ENCODE results near the gene SUPT3H. TPM values are rescaled to one million over a fixed set of nuclear protein-coding genes. Genes with fewer than 3 reads are reported as not detected.

The SUPT3H gene
- total and polyA plus RNA-seq, 5 donors from 2014 or later, result 4.8 to 7.8 (median 5.7) TPM

DNA sequence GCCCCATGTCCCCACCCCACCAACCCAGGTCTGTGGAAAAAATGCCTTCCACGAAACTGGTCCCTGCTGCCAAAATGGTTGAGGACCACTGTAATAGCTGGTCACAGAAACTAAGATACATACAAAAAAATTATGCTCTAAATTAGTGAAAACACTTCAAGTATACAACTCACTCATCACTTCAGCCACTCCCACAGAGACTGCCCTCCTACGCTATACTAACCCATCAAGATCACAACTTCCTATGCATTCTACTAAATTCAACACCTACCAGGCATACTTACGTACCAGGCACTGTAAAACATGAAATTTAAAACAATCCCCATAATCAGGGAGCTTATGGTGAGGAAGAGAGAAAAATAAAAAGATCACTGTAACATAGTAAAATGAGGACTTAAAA lies 26.7 kb downstream of the SUPT3H start:
- no peaks in the 10 kb centered on the region for H3K9me3 ChIP-seq (ENCODE audit: control insufficient read depth in 2 of 2, low read length in 2 of 2)
- Mint-ChIP-seq H3K27ac (no peak overlapping the region), H3K9me3 (peaks cover 0 to 4% (median 0%) of the 10 kb centered on the region in 7 donors), H3K36me3 (peaks cover 12% of the 10 kb centered on the region), H3K4me3 (no peak overlapping the region), H3K27me3 (no peaks in the 10 kb centered on the region), H3K4me1 (peaks cover 0 to 5% (median 1%) of the 10 kb centered on the region in 4 donors)
- H3K4me3 ChIP-seq (ENCODE audit: low read depth, low read length), result no peak overlapping the region
- H3K4me1 ChIP-seq (ENCODE audit: control insufficient read depth, insufficient read depth, low read length, poor library complexity, severe bottlenecking), result no peaks in the 10 kb centered on the region
- no peaks in the 10 kb centered on the region for H3K27me3 ChIP-seq (ENCODE audit: control insufficient read depth, insufficient read depth, low read length)
- DNase-seq (no peak), ATAC-seq (ENCODE audit: low read depth in 2 of 2) (no peak)
- no peak overlapping the region for H3K27ac ChIP-seq (ENCODE audit: insufficient read depth, low read length, poor library complexity, severe bottlenecking)
- H3K36me3 ChIP-seq (ENCODE audit: control insufficient read depth, insufficient read depth, low read length), result no peaks in the 10 kb centered on the region

DNA sequence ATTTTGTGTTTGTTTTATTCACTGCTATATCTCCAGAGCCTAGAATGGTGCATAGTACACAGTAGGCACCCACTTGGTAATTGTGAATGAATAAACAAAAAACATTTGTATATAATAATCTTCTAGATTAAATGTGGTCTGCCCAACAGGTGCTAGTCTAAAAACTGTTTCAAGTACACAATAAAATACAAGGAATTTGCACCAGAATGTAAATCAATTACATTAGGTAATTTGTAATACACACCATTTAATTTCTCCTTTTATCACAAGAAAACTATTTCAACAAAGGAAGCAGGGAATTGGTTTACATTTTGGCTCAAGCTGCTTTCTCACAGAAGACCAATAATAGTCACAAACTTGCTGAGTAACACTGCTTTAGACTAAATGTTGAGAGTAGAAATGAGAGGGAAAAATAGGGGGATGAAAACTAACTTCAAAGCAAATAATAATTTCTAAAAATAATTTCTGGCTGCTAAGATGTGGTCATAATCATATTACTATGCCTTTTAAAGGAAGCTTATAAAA lies 27.5 kb downstream of the SUPT3H start:
- H3K4me1 Mint-ChIP-seq, result peaks cover 0 to 5% (median 2%) of the 10 kb centered on the region in 4 donors

DNA sequence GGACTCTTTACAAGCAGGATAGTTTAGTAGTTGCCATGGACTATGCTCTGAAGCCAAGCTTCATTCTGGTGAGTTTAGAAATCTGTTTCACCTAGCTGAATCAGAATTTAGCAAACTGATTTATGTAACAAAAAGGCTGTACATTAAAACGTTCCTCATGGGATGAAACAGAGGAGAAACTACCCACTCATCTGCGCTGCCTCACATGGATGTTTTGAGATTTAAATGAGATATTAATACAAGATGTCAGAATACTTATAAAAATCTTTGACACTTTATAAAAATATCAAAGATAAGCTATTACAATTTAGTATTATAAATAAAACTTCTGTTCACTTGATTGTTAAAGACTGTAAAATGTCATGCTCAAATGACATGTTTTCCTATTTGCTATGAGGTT lies 32.8 kb downstream of the SUPT3H start:
- no peaks in the 10 kb centered on the region for H3K36me3 ChIP-seq (ENCODE audit: control insufficient read depth, insufficient read depth, low read length)

More for the DNA sequence above, 27.5 kb downstream of the SUPT3H start:
- DNase-seq (no peak), ATAC-seq (ENCODE audit: low read depth in 2 of 2) (no peak)
- Mint-ChIP-seq H3K27me3 (no peaks in the 10 kb centered on the region), H3K9me3 (peaks cover 0 to 4% (median 0%) of the 10 kb centered on the region in 7 donors), H3K27ac (no peak overlapping the region), H3K36me3 (peaks cover 12% of the 10 kb centered on the region), H3K4me3 (no peak overlapping the region)
- Histone ChIP-seq H3K9me3 (ENCODE audit: control insufficient read depth in 2 of 2, low read length in 2 of 2) (no peaks in the 10 kb centered on the region), H3K27ac (ENCODE audit: insufficient read depth, low read length, poor library complexity, severe bottlenecking) (no peak overlapping the region), H3K27me3 (ENCODE audit: control insufficient read depth, insufficient read depth, low read length) (no peaks in the 10 kb centered on the region), H3K4me1 (ENCODE audit: control insufficient read depth, insufficient read depth, low read length, poor library complexity, severe bottlenecking) (no peaks in the 10 kb centered on the region), H3K36me3 (ENCODE audit: control insufficient read depth, insufficient read depth, low read length) (no peaks in the 10 kb centered on the region), H3K4me3 (ENCODE audit: low read depth, low read length) (no peak overlapping the region)

DNA sequence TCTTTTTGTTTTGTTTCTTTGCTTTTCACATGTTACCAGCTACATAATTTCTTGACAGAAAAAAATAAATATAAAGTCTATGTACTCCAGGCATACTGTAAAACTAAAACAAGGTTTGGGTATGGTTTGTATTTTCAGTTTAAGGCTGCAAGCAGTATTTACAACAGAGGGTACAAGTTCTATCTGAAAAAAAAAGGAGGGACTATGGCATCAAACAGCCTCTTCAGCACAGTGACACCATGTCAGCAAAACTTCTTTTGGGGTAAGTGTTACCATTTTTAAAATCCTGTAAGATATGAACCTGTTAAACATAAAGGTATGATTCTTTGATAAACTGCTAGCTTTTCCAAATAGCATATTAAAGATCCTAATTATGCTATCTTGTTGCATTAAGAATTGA lies 49.2 kb downstream of the SUPT3H start:
- H3K36me3 ChIP-seq (ENCODE audit: control insufficient read depth, insufficient read depth, low read length), result no peaks in the 10 kb centered on the region
- no peaks in the 10 kb centered on the region for H3K9me3 ChIP-seq (ENCODE audit: control insufficient read depth in 2 of 2, low read length in 2 of 2)
- H3K27ac ChIP-seq (ENCODE audit: insufficient read depth, low read length, poor library complexity, severe bottlenecking), result no peak overlapping the region
- Mint-ChIP-seq H3K4me1 (peaks cover 7 to 40% (median 16%) of the 10 kb centered on the region in 4 donors), H3K36me3 (no peaks in the 10 kb centered on the region), H3K9me3 (no peaks in the 10 kb centered on the region), H3K27ac (peak overlapping the region in 1 of 3 donors; percentile 63), H3K4me3 (no peak overlapping the region), H3K27me3 (no peaks in the 10 kb centered on the region)
- H3K4me3 ChIP-seq (ENCODE audit: low read depth, low read length), result no peak overlapping the region
- ATAC-seq (ENCODE audit: low read depth in 2 of 2), result no peak
- H3K27me3 ChIP-seq (ENCODE audit: control insufficient read depth, insufficient read depth, low read length), result no peaks in the 10 kb centered on the region
- no peak for DNase-seq
- H3K4me1 ChIP-seq (ENCODE audit: control insufficient read depth, insufficient read depth, low read length, poor library complexity, severe bottlenecking), result peaks cover 7% of the 10 kb centered on the region

More for the DNA sequence above, 32.8 kb downstream of the SUPT3H start:
- Mint-ChIP-seq H3K4me3 (no peak overlapping the region), H3K9me3 (peaks cover 0 to 3% (median 0%) of the 10 kb centered on the region in 7 donors), H3K36me3 (no peaks in the 10 kb centered on the region), H3K27ac (no peak overlapping the region), H3K27me3 (no peaks in the 10 kb centered on the region), H3K4me1 (peaks cover 0 to 2% (median 0%) of the 10 kb centered on the region in 4 donors)
- Histone ChIP-seq H3K4me1 (ENCODE audit: control insufficient read depth, insufficient read depth, low read length, poor library complexity, severe bottlenecking) (no peaks in the 10 kb centered on the region), H3K9me3 (ENCODE audit: control insufficient read depth in 2 of 2, low read length in 2 of 2) (no peaks in the 10 kb centered on the region), H3K4me3 (ENCODE audit: low read depth, low read length) (no peak overlapping the region), H3K27me3 (ENCODE audit: control insufficient read depth, insufficient read depth, low read length) (no peaks in the 10 kb centered on the region), H3K27ac (ENCODE audit: insufficient read depth, low read length, poor library complexity, severe bottlenecking) (no peak overlapping the region)
- DNase-seq (no peak), ATAC-seq (ENCODE audit: low read depth in 2 of 2) (no peak)

DNA sequence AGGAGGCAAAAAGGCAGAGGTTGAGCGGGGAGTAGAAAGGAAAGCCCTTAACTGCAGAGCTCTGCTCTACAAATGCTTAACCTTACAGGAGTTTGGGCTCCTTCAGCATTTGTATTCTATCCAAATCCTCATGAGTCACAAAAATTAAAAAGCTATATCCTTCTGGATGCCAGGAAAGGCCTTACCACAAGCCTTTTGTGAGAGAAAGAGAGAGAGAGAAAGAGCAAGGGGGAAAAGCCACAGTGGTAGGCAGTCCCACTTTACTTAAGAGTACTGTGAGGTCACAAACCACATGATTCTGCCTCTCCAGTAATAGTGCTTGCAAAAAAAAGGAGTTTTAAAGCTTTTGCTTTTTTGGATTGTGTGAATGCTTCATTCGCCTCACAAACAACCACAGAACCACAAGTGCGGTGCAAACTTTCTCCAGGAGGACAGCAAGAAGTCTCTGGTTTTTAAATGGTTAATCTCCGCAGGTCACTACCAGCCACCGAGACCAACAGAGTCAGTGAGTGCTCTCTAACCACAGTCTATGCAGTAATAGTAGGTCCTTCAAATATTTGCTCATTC lies 49.7 kb downstream of the SUPT3H start, which contains the start of gene RUNX2:
RUNX2 (plus strand) TSS at position 375 of the 567 bp plus-strand sequence. CDS start 397 bp downstream, outside the sequence.
- H3K27me3 ChIP-seq (ENCODE audit: control insufficient read depth, insufficient read depth, low read length), result no peaks in the 10 kb centered on the region
- H3K9me3 Mint-ChIP-seq, result no peaks in the 10 kb centered on the region
- H3K27ac Mint-ChIP-seq, result peak within 1 kb of the TSS in 2 of 3 donors; percentile 15 to 63
- ATAC-seq (ENCODE audit: low read depth in 2 of 2) (no peak), DNase-seq (no peak)
- no peak within 1 kb of the TSS for H3K4me3 ChIP-seq (ENCODE audit: low read depth, low read length)
- H3K27ac ChIP-seq (ENCODE audit: insufficient read depth, low read length, poor library complexity, severe bottlenecking), result no peak within 1 kb of the TSS
- peaks cover 12 to 45% (median 21%) of the 10 kb centered on the region in 4 donors for H3K4me1 Mint-ChIP-seq
- peak within 1 kb of the TSS in 1 of 4 donors; percentile 20 for H3K4me3 Mint-ChIP-seq
- H3K36me3 ChIP-seq (ENCODE audit: control insufficient read depth, insufficient read depth, low read length), result no peaks in the 10 kb centered on the region
- no peaks in the 10 kb centered on the region for H3K9me3 ChIP-seq (ENCODE audit: control insufficient read depth in 2 of 2, low read length in 2 of 2)
- no peaks in the 10 kb centered on the region for H3K27me3 Mint-ChIP-seq
- peaks cover 12% of the 10 kb centered on the region for H3K4me1 ChIP-seq (ENCODE audit: control insufficient read depth, insufficient read depth, low read length, poor library complexity, severe bottlenecking)
- no peaks in the 10 kb centered on the region for H3K36me3 Mint-ChIP-seq

DNA sequence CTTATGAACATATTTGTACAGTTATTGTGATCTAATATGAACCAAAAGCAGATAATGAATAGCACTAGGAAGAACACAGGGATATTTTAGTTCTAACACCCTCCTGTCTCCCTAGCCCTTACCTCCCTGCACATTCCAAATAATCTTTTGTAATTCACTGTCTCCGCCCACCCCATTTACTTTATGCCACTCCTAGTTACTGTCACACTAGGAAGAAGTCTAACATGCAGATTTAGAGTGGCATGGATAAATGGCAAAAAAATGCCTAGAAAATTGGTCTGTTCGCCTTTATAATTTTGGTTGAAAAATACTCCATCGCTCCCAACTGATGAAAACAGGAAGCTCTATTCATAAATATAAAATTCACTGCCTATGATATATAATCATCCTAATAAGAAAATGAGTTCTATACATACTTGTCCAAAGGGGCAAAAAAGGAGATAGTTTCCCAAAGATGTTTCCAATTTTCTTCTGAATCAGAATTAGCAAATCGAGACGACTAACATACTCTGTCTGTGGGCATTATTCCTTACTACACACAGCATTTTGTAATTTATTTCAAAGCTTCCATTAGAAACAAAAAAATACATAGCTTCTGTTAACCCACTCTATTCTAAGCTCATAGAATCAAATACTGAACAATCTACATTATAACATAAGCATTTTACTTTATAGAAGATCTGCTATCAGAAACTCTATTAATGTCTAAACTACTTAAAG lies 50.9 kb downstream of the SUPT3H start:
- no peaks in the 10 kb centered on the region for H3K36me3 ChIP-seq (ENCODE audit: control insufficient read depth, insufficient read depth, low read length)
- H3K4me3 ChIP-seq (ENCODE audit: low read depth, low read length), result no peak overlapping the region
- no peak overlapping the region for H3K27ac ChIP-seq (ENCODE audit: insufficient read depth, low read length, poor library complexity, severe bottlenecking)
- Mint-ChIP-seq H3K4me3 (no peak overlapping the region), H3K27ac (peak overlapping the region in 2 of 3 donors; percentile 11 to 63), H3K9me3 (no peaks in the 10 kb centered on the region), H3K4me1 (peaks cover 13 to 47% (median 25%) of the 10 kb centered on the region in 4 donors), H3K27me3 (no peaks in the 10 kb centered on the region), H3K36me3 (no peaks in the 10 kb centered on the region)
- ATAC-seq (ENCODE audit: low read depth in 2 of 2), result no peak
- no peaks in the 10 kb centered on the region for H3K9me3 ChIP-seq (ENCODE audit: control insufficient read depth in 2 of 2, low read length in 2 of 2)
- no peak for DNase-seq
- peaks cover 12% of the 10 kb centered on the region for H3K4me1 ChIP-seq (ENCODE audit: control insufficient read depth, insufficient read depth, low read length, poor library complexity, severe bottlenecking)
- H3K27me3 ChIP-seq (ENCODE audit: control insufficient read depth, insufficient read depth, low read length), result no peaks in the 10 kb centered on the region

DNA sequence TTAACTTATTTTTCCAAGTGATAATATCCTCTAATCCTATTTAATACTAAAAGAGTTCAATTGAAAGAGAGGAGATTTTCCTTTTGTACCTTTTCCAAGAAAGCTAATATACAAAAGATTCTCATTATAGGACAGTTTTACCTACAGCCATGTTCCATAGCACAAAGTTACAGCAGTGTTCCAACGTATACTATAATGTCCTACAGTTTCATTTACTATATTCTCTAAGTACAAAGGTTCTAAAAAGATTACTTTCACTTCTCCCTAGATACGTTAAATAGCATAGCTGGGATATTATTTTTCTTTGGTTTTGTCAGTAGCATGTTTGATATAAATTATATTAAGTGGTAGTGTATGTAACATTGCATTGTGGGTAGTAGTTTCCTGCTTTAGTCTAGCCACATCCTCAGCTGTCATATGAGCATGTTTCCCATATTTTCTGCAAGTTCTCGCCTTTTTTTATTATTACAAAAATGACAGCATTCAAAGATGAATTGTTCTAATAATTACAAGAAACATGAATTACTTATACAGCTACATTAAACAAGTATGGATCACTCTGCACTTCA lies 54.0 kb downstream of the SUPT3H start:
- Mint-ChIP-seq H3K36me3 (no peaks in the 10 kb centered on the region), H3K4me1 (peaks cover 13 to 37% (median 25%) of the 10 kb centered on the region in 4 donors), H3K4me3 (peak overlapping the region in 3 of 4 donors; percentile 21 to 68 (median 23)), H3K9me3 (no peaks in the 10 kb centered on the region), H3K27ac (no peak overlapping the region), H3K27me3 (no peaks in the 10 kb centered on the region)
- ATAC-seq (ENCODE audit: low read depth in 2 of 2) (peak; percentile 58 to 59), DNase-seq (peak in 2 of 3 donors; percentile 19 to 40)
- no peak overlapping the region for H3K27ac ChIP-seq (ENCODE audit: insufficient read depth, low read length, poor library complexity, severe bottlenecking)
- H3K4me1 ChIP-seq (ENCODE audit: control insufficient read depth, insufficient read depth, low read length, poor library complexity, severe bottlenecking), result peaks cover 12% of the 10 kb centered on the region
- H3K36me3 ChIP-seq (ENCODE audit: control insufficient read depth, insufficient read depth, low read length), result no peaks in the 10 kb centered on the region
- H3K4me3 ChIP-seq (ENCODE audit: low read depth, low read length), result peak overlapping the region; percentile 54
- no peaks in the 10 kb centered on the region for H3K27me3 ChIP-seq (ENCODE audit: control insufficient read depth, insufficient read depth, low read length)
- H3K9me3 ChIP-seq (ENCODE audit: control insufficient read depth in 2 of 2, low read length in 2 of 2), result no peaks in the 10 kb centered on the region

All from CD4-positive, CD25-positive, alpha-beta regulatory T cell (primary cell).